K562 (cell line): ENCODE results near the gene C11orf98. TPM values are rescaled to one million over a fixed set of nuclear protein-coding genes. Genes with fewer than 3 reads are reported as not detected.

ENCODE experiments used
- CREB3L1 ChIP-seq: fragments of 450-650 bp; IDR thresholded peaks from 2 replicates; pipeline ENCODE4 v1.6.1; 2014; ENCODE audit warnings: low read depth, mild to moderate bottlenecking, moderate library complexity, borderline replicate concordance
- CXXC5 ChIP-seq: fragments of 250-450 bp; sonication (Bioruptor Pico); IDR thresholded peaks from 2 replicates; pipeline ENCODE4 v1.8.0; 2022; ENCODE audit warnings: inconsistent platforms, mild to moderate bottlenecking, moderate library complexity
- FOXP1 ChIP-seq: sonication (generic); formaldehyde crosslinking; IDR thresholded peaks from 2 replicates; pipeline ENCODE4 v1.8.0; 2022; ENCODE audit warnings: mild to moderate bottlenecking, missing genetic modification reagents
- GATA2 ChIP-seq: sonication (generic); formaldehyde crosslinking; IDR thresholded peaks from 2 replicates; pipeline ENCODE4 v1.4.0; 2020; ENCODE audit warnings: mild to moderate bottlenecking, missing genetic modification reagents
- GATAD2A ChIP-seq: fragments of 450-650 bp; IDR thresholded peaks from 2 replicates; pipeline ENCODE4 v1.6.1; 2017
- KLF6 ChIP-seq: fragments of 250-450 bp; sonication (Bioruptor Pico); IDR thresholded peaks from 2 replicates; pipeline ENCODE4 v1.4.0; 2020; ENCODE audit warnings: mild to moderate bottlenecking, moderate library complexity, borderline replicate concordance
- MAFG ChIP-seq: fragments of 450-650 bp; conservative IDR thresholded peaks from 2 replicates; pipeline ENCODE4 v1.6.1; 2016; ENCODE audit warnings: missing genetic modification characterization, missing compliant biosample characterization
- PHF8 ChIP-seq: fragments of 200-600 bp; sonication (generic); IDR thresholded peaks from 2 replicates; pipeline ENCODE4 v1.6.1; 2012; ENCODE audit warnings: mixed run types, mild to moderate bottlenecking, inconsistent platforms, low read length, moderate library complexity, borderline replicate concordance
- PTBP1 ChIP-seq: fragments of 200-400 bp; formaldehyde crosslinking; IDR thresholded peaks from 2 replicates; pipeline ENCODE4 v1.6.1; 2017; ENCODE audit warnings: low read depth, low read length
- SRSF3 ChIP-seq: fragments of 200-400 bp; formaldehyde crosslinking; IDR thresholded peaks from 2 replicates; pipeline ENCODE4 v1.6.1; 2016; ENCODE audit warnings: mild to moderate bottlenecking, low read length, moderate library complexity; ENCODE audit not compliant: insufficient read depth
- ZBTB34 ChIP-seq: fragments of 250-450 bp; sonication (Bioruptor Pico); IDR thresholded peaks from 2 replicates; pipeline ENCODE4 v1.8.0; 2021; ENCODE audit warnings: mild to moderate bottlenecking, moderate library complexity
- ZFP91 ChIP-seq: sonication (generic); formaldehyde crosslinking; IDR thresholded peaks from 2 replicates; pipeline ENCODE4 v1.8.0; 2022; ENCODE audit warnings: mild to moderate bottlenecking, missing genetic modification reagents
- ZNF197 ChIP-seq: fragments of 200-800 bp; sonication (Bioruptor generic); IDR thresholded peaks from 2 replicates; pipeline ENCODE4 v1.6.1; 2016; ENCODE audit warnings: low read depth, missing genetic modification characterization, missing compliant biosample characterization
- ZNF655 ChIP-seq: fragments of 250-450 bp; sonication (Bioruptor Pico); IDR thresholded peaks from 2 replicates; pipeline ENCODE4 v1.5.0; 2021
- ZSCAN32 ChIP-seq: fragments of 450-650 bp; formaldehyde crosslinking; IDR thresholded peaks from 2 replicates; pipeline ENCODE4 v1.4.0; 2020; ENCODE audit warnings: mild to moderate bottlenecking, moderate library complexity
- polyA plus RNA-seq, 8 experiments: library from polyadenylated mRNA; depleted of rRNA in 4 of 8; stranded (reverse) in 5 of 8; unstranded in 3 of 8; fragments of >200 nt; fragmentation: Nextera tagmentation in 2 of 8; fragmentation: Illumina TruSeq in 1 of 8; extraction: Ambion mirVana in 2 of 8; extraction: Trizol in 1 of 8; gene quantifications; 2 replicates each; pipeline versions ENCODE4 v1.2.1 to v1.2.3, GENCODE V29; 2011 to 2014; ENCODE audit warnings: inconsistent platforms in 1 of 8, missing spikeins in 1 of 8
- total RNA-seq, 7 experiments: library from RNA; depleted of rRNA in 6 of 7; stranded (reverse); fragments of >200 nt in 6 of 7; fragmentation: Illumina TruSeq in 2 of 7; extraction: Trizol in 2 of 7; gene quantifications; 2 replicates each; pipeline versions ENCODE4 v1.2.1 to v1.2.3, GENCODE V29; 2011 to 2021; ENCODE audit warnings: low replicate concordance in 1 of 7
- TF ChIP-seq, protein P1 (sequence below): sonication (generic); formaldehyde crosslinking; IDR thresholded peaks from 2 replicates; pipeline ENCODE4 v1.4.0; 2020; ENCODE audit warnings: mild to moderate bottlenecking, missing genetic modification reagents

Gene C11orf98
- total and polyA plus RNA-seq, 9 of the 15 experiments (the other 6 are each of a cell fraction or from before 2014, with no cell fraction given): 103 to 352 (median 218) TPM

- peak; percentile 96 for TF ChIP-seq PHF8
- 0 out of 2 replicates have a peak, but pooled peaks have one; percentile 21 for TF ChIP-seq GATAD2A
- TF ChIP-seq ZNF655 (CRISPR knock-in tag): no peak
- TF ChIP-seq ZNF197 (CRISPR knock-in tag): no peak
- no peak for TF ChIP-seq MAFG
- TF ChIP-seq KLF6: no peak
- TF ChIP-seq, protein P1, sequence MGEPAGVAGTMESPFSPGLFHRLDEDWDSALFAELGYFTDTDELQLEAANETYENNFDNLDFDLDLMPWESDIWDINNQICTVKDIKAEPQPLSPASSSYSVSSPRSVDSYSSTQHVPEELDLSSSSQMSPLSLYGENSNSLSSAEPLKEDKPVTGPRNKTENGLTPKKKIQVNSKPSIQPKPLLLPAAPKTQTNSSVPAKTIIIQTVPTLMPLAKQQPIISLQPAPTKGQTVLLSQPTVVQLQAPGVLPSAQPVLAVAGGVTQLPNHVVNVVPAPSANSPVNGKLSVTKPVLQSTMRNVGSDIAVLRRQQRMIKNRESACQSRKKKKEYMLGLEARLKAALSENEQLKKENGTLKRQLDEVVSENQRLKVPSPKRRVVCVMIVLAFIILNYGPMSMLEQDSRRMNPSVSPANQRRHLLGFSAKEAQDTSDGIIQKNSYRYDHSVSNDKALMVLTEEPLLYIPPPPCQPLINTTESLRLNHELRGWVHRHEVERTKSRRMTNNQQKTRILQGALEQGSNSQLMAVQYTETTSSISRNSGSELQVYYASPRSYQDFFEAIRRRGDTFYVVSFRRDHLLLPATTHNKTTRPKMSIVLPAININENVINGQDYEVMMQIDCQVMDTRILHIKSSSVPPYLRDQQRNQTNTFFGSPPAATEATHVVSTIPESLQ (CRISPR knock-in tag): 0 out of 2 replicates have a peak, but pooled peaks have one; percentile 37
- no peak for TF ChIP-seq ZSCAN32 (CRISPR knock-in tag)
- TF ChIP-seq FOXP1 (CRISPR knock-in tag): peak; percentile 92
- TF ChIP-seq CREB3L1: peak; percentile 92
- peak; percentile 1; the same call in 1 of the 2 replicates for TF ChIP-seq PTBP1
- TF ChIP-seq GATA2 (CRISPR knock-in tag): no peak
- 0 out of 2 replicates have a peak, but pooled peaks have one; percentile 42 for TF ChIP-seq ZFP91
- TF ChIP-seq ZBTB34 (CRISPR knock-in tag): no peak
- TF ChIP-seq SRSF3: 0 out of 2 replicates have a peak, but pooled peaks have one; percentile 15
- peak; percentile 73 for TF ChIP-seq CXXC5 (CRISPR knock-in tag)
Observed at GRCh38 chr11:62671608-62672389, 6.8 kb upstream of the C11orf98 start, which contains the start of the genes LBHD1 and UQCC3 (continued).
